Ishikawa (cell line): ENCODE results near the gene PHLDB3.

Experiments used
- EGR1 ChIP-seq: IDR thresholded peaks from 2 replicates; pipeline ENCODE4 v1.6.1; 2012
- EP300 ChIP-seq: IDR thresholded peaks from 2 replicates; pipeline ENCODE4 v1.6.1; 2012; ENCODE audit warnings: borderline replicate concordance
- TAF1 ChIP-seq: IDR thresholded peaks from 2 replicates; pipeline ENCODE4 v1.6.1; 2012; ENCODE audit warnings: low read depth, mild to moderate bottlenecking

DNA sequence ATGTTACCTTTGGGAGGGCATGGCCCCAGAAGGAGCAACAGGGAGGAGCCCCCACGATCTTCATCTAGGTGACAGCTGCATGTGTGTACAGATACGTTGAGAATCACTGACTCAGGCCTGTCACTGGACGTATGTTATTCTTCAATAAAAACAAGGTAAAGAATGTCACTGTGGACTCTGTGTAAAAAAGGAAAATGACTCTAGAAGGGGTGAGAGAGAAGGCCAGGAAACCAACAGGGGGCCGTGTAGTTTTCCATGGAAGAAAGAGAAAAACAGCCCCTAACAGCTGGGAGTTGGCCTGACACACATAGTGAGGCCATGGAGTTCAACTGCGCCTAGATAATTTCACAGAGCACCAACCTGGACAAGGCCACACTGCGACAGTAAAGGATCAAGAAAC is 37.3 kb downstream of the PHLDB3 start:
- TF ChIP-seq EGR1 = no peak
- no peak for TF ChIP-seq EP300
- TF ChIP-seq TAF1 = no peak
